ENCODE results near the gene VAMP4. TPM values are rescaled to one million over a fixed set of nuclear protein-coding genes. Genes with fewer than 3 reads are reported as not detected.

VAMP4 gene
- total RNA-seq, 1 donor from 2014 or later: 16.2 TPM

DNA sequence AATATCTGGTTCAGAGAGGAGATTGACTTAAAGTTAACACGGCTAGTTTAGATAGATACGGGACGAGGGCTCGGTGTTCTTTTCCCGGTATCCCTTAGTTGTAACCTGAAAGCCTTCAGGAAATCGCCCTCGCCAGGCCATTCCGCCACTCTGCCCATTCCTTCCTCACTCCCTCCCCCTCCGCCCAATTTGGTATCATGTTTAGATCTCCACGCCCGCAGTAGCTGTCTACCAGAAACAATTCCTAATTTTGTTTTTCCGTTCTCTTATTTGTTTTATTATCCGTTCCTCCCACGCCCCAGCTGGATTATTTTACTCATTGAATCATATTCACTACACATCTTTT is 685 bp upstream of the VAMP4 start:
- Histone ChIP-seq H4K20me1 (ENCODE audit: low read depth) (no peaks in the 10 kb centered on the region), H3K36me3 (no peaks in the 10 kb centered on the region), H3K79me2 (ENCODE audit: low read depth) (peaks cover 3% of the 10 kb centered on the region), H3K4me2 (peak overlapping the region; percentile 91), H3K27me3 (no peaks in the 10 kb centered on the region), H3F3A (ENCODE audit: low read depth) (peaks cover 18% of the 10 kb centered on the region), H3K9ac (peak overlapping the region; percentile 65), H3K4me3 (peak overlapping the region; percentile 80), H3K4me1 (peaks cover 19% of the 10 kb centered on the region), H3K9me3 (ENCODE audit: low read depth) (no peaks in the 10 kb centered on the region), H3K27ac (peak overlapping the region; percentile 62), H2AFZ (replicated peaks) (peak overlapping the region; percentile 97)
- Mint-ChIP-seq H3K4me1 (peaks cover 31% of the 10 kb centered on the region), H3K27me3 (ENCODE audit: insufficient read depth, low read depth) (no peaks in the 10 kb centered on the region), H3K9me3 (no peaks in the 10 kb centered on the region), H3K27ac (peak overlapping the region; percentile 99), H3K4me3 (peak overlapping the region; percentile 95), H3K36me3 (no peaks in the 10 kb centered on the region)
- DNase-seq (ENCODE audit: low spot score): peak; percentile 65
- TF ChIP-seq EZH2 (IDR thresholded peaks at IDR 0.05) (no peak), EZH2phosphoT487 (IDR thresholded peaks at IDR 0.05) (no peak)
- TF ChIP-seq, protein P1, sequence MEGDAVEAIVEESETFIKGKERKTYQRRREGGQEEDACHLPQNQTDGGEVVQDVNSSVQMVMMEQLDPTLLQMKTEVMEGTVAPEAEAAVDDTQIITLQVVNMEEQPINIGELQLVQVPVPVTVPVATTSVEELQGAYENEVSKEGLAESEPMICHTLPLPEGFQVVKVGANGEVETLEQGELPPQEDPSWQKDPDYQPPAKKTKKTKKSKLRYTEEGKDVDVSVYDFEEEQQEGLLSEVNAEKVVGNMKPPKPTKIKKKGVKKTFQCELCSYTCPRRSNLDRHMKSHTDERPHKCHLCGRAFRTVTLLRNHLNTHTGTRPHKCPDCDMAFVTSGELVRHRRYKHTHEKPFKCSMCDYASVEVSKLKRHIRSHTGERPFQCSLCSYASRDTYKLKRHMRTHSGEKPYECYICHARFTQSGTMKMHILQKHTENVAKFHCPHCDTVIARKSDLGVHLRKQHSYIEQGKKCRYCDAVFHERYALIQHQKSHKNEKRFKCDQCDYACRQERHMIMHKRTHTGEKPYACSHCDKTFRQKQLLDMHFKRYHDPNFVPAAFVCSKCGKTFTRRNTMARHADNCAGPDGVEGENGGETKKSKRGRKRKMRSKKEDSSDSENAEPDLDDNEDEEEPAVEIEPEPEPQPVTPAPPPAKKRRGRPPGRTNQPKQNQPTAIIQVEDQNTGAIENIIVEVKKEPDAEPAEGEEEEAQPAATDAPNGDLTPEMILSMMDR (IDR thresholded peaks at IDR 0.05): no peak

- DNase-seq (ENCODE audit: low spot score): peak; percentile 42
- TF ChIP-seq EZH2 (IDR thresholded peaks at IDR 0.05) (no peak), EZH2phosphoT487 (IDR thresholded peaks at IDR 0.05) (no peak)
- TF ChIP-seq, protein P1 (IDR thresholded peaks at IDR 0.05): peak; percentile 16
- Histone ChIP-seq H2AFZ (replicated peaks) (peak overlapping the region; percentile 99), H3K9me3 (ENCODE audit: low read depth) (no peaks in the 10 kb centered on the region), H3K27me3 (no peaks in the 10 kb centered on the region), H3K4me2 (peak overlapping the region; percentile 91), H3K36me3 (no peaks in the 10 kb centered on the region), H3K27ac (peak overlapping the region; percentile 45), H3K4me1 (peaks cover 19% of the 10 kb centered on the region), H3F3A (ENCODE audit: low read depth) (peaks cover 18% of the 10 kb centered on the region), H4K20me1 (ENCODE audit: low read depth) (no peaks in the 10 kb centered on the region), H3K79me2 (ENCODE audit: low read depth) (peaks cover 3% of the 10 kb centered on the region), H3K4me3 (peak overlapping the region; percentile 80), H3K9ac (peak overlapping the region; percentile 57)
- no peaks in the 10 kb centered on the region for H3K9me3 Mint-ChIP-seq
- H3K4me3 Mint-ChIP-seq: peak overlapping the region; percentile 95
- peaks cover 4% of the 10 kb centered on the region for H3K36me3 Mint-ChIP-seq
- H3K27ac Mint-ChIP-seq: peak overlapping the region; percentile 81
- peaks cover 31% of the 10 kb centered on the region for H3K4me1 Mint-ChIP-seq
- no peaks in the 10 kb centered on the region for H3K27me3 Mint-ChIP-seq (ENCODE audit: insufficient read depth, low read depth)
Observed at GRCh38 chr1:171740987-171741871, 636 bp downstream of the VAMP4 start.

DNA sequence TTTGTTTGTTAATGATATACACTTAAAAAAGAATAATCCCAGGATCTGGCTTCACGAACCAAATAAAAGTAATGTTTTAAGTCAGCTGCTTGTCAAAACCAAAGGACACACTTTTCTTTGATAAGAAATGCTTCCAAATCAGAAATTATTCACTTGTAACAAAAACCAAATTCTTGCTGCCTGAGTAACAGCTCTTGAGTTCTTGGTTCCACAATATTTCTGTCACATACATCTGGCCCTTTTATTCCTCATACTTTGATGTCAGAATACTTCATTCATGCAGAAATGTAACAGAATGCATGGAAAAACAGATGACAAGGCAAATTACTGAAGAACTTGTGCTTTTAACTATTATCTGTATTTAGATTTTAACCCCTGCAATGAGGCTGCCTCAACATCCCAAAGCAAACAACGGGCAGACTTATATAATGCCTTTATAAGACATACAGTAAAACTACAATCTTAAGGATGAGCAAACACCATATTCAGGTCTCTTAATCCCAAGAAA is 1.5 kb downstream of the VAMP4 start:
- peaks cover 3% of the 10 kb centered on the region for H3K79me2 ChIP-seq (ENCODE audit: low read depth)
- peak overlapping the region; percentile 95 for H3K4me3 Mint-ChIP-seq

More for the DNA sequence above, 1.5 kb downstream of the VAMP4 start:
- H3K27me3 ChIP-seq: no peaks in the 10 kb centered on the region
- peaks cover 18% of the 10 kb centered on the region for H3F3A ChIP-seq (ENCODE audit: low read depth)
- H3K27ac ChIP-seq: no peak overlapping the region
- H3K9me3 Mint-ChIP-seq: no peaks in the 10 kb centered on the region
- no peak for TF ChIP-seq EZH2 (IDR thresholded peaks at IDR 0.05)
- no peak for TF ChIP-seq EZH2phosphoT487 (IDR thresholded peaks at IDR 0.05)
- TF ChIP-seq, protein P1 (IDR thresholded peaks at IDR 0.05): no peak
- H3K4me1 Mint-ChIP-seq: peaks cover 31% of the 10 kb centered on the region
- H3K27me3 Mint-ChIP-seq (ENCODE audit: insufficient read depth, low read depth): no peaks in the 10 kb centered on the region
- peak overlapping the region; percentile 80 for H3K4me3 ChIP-seq
- peaks cover 5% of the 10 kb centered on the region for H3K36me3 Mint-ChIP-seq
- H3K9ac ChIP-seq: no peak overlapping the region
- peak overlapping the region; percentile 91 for H3K4me2 ChIP-seq
- DNase-seq (ENCODE audit: low spot score): no peak
- no peak overlapping the region for H3K27ac Mint-ChIP-seq
- H4K20me1 ChIP-seq (ENCODE audit: low read depth): no peaks in the 10 kb centered on the region
- peaks cover 19% of the 10 kb centered on the region for H3K4me1 ChIP-seq
- no peaks in the 10 kb centered on the region for H3K36me3 ChIP-seq
- H3K9me3 ChIP-seq (ENCODE audit: low read depth): no peaks in the 10 kb centered on the region
- no peak overlapping the region for H2AFZ ChIP-seq (replicated peaks)

Measured in neural progenitor cell (in vitro differentiated cells).